T-helper 22 cell (primary cell): ENCODE data around the gene PHF11.

Experiments used
- DNase-seq: peaks from one replicate; pipeline ENCODE4 v3.0.0-alpha.2; 2020; ENCODE audit warnings: low read depth

Gene PHF11

DNA sequence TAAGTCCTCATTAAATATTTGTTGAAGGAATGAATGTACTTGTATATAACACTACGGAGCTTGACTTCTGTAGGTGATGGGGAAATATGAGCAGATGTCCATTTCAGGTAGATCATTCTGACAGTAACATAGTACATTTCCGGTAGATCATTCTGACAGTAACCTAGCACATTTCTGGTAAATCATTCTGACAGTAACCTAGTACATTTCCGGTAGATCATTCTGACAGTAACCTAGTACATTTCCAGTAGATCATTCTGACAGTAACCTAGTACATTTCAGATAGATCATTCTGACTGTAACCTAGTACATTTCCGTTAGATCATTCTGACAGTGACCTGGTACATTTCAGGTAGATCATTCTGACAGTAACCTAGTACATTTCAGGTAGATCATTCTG is 2.5 kb downstream of the PHF11 start:
- no peak for DNase-seq

DNA sequence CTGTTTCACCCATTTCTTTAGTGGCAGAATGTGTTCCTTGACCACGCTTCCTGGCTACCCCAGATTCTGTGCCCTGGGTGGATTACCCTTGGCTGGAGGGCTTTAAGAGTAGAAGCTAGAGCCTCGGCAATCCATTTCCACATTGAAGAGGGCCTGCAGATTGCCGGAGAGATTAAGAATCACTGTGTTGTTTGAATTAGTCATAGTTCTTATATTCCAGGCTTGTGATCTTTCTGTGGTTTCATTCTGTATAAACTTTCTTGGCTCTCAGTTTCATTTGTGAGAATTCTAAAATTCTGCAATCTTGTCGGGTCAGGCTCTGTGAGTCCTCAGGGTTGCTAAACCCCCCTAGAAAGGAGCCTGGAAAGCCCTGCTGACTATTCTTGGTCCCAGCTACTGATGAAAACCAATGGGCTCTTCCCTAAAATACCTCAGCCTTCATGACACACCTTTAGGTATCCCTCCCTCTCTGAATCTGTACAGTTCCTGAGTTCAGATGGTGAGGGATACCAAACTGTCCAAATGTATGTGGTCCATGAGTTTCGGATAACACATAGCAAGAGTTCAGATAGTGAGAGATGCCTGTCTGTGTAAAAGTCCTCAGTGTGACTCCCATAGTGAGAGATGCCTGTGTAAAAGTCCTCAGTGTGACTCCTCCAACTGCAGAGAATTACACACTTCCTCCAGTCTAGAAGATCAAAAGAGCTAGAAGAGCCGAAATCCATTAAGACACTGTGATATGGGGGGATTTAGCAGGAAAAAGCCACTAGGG is 4.3 kb downstream of the PHF11 start:
- no peak for DNase-seq

DNA sequence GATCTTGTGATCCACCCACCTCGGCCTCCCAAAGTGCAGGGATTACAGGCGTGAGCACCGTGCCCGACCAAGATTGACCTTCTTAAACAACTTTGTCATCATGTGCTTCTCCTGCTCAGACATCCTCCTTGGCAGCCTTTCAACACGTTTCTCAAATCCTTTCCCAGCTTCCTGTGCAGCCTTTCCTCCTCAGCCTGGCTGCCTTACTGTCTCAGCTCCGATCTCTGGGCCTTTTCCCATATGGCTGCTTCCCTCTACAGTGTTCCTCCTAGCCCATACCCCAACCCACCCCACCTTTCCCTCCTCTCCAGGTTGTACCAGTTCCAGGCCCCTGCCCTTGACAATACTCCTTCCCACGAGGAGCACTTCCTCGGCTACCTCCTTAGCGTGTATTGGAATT is 7.2 kb downstream of the PHF11 start:
- DNase-seq, result no peak

DNA sequence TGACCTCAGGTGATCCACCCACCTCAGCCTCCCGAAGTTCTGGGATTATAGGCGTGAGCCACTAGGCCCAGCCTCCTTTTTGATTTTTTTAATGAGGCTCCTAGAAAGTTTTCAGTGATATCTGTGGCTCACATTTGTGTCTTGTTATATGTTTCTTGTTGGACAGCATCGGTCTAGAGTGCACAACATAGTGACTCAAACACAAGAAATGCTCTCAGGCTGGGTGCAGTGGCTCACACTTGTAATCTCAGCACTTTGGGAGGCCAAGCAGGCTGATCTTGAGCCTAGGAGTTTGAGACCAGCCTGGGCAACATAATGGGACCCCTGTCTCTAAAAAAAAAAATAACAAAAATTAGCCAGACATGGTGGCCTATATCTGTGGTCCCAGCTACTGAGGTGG is 8.2 kb downstream of the PHF11 start:
- no peak for DNase-seq

DNA sequence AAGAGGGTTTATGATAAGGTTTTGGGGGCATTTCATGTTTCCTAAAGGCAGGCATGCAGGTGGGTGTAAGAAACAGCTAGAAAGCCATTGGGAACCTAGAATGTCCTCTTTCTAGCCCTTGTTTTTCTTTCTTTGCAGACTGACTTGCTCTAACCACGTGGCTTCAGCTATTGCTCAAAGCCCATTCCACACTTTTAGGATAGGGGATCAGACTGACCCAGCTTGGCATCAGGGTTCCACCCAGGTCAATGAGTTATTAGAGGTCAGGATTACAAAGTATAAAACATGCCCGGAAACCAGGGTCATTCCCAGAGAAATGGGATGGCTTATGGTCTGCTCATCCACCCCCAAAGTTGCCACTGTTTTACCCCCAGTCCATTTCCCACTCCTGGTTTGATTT is 16.8 kb downstream of the PHF11 start:
- no peak for DNase-seq

DNA sequence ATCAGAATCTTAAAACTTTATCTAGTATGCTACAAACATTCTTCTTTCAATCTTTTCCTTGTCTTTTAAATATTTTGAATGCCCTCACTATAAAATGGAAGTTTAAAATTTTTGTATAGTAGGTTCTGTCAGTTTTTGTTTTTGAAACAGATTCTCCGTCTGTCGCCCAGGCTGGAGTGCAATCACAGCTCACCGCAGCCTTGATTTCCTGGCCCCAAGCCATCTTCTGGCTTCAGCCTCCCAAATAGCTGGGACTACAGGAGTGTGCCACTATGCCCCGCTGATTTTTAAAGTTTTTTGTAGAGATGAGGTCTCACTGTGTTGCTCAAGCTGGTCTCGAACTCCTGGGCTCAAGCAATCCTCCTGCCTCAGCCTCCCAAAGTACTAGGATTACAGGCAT is 20.7 kb downstream of the PHF11 start:
- no peak for DNase-seq

DNA sequence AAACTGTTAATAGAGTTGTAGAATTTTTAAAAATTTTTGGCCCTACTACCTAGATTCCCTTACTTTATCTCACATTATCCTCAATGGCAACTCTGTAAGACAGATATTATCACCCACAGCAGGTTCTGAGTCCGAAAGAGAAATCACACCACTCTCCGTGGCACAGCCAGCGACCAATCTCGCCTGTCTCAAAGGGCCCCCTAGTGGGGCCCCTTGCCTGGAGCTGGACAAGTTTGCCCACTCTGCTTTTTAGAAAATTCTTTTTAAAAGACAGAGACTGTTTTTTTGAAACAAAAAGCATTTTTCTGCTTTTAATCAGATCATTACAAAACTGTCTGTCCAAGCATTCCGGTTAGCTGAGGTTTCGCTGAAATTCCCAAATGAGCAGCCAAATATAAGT is 21.7 kb downstream of the PHF11 start:
- DNase-seq, result no peak

DNA sequence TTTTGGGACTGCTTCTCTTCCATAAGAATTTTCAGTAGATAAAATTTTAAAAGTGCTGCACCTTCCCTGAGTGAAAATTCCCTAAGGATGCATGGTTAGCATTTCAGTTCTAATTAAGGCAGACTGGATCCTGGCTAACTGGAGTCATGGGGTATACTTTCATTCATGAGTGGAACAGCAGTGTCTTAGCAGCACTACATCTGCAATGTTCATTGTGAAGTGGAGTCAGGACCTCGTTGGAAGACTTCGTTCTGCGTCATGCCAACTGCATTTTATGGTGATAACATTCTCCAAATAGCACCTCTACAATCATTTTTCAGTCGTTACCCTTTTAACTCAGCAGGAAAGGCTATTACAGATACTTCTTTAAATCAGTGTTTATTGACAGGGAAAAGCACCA is 25.5 kb downstream of the PHF11 start:
- DNase-seq, result no peak

DNA sequence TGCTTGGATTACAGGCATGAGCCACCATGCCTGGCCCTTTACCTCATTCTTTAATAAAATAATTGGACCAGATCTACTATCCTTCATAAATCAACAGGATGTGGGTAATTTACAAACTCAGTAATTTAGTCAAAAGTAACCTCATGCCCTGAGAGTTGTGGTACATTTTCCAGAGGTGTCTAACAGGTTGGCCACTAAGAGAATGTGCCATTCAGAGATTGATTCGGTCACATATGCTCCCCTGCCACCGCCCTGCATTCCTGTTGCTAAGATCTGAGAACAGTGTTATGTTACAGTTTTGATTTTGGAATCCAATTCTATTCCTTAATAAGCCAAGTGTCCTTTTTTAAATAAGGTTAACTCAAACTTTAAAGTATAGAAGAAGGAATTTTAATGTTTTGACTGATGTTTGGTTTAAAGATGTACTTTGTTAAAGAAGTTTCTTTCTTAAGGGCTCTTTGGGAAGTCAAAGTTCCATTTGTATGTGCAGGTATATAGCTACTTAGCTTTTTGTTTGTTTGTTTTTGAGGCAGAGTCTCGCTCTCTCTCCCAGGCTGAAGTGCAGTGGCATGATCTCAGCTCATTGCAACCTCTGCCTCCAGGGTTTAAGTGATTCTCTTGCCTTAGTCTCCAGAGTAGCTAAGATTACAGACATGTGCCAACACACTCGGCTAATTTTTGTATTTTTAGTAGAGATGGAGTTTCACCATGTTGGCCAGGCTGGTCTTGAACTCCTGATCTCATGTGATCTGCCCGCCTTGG is 29.2 kb downstream of the PHF11 start:
- no peak for DNase-seq

DNA sequence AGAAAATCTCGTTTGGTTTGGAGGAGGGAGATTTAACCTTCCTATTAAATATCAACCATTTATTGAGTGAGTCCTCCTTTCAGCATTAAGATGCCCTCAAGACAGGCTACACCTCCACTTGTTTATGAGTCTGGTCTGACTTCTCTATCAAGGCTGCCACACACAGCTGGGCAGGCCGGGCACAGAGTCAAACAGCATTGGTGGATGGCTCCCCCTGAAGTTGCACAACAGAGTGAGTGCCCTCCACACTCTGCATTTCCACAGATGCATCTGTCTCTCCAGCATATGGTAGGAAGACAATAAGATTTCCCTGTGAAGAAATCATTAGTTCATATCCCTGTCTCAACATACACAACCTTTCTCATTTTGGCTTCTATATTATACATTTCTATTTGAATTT is 31.4 kb downstream of the PHF11 start:
- DNase-seq, result no peak

DNA sequence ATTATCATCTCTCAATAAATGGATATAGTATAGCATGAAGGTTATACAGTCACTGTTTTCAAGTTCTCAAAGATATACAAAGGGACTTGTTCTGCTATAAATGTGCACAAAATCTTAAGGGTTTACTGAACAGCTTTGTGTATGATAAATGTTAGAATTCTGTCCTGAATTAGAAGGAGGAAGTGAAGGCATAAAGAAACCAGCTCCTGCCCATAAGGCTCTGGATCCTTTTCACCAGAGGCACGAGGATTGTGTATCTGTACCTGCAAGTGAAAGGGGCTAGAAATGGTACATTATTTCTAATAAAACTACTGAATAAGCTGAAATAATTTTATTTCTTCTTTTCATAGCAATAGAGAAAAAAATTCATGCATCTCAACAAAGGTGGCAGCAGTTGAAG is 32.4 kb downstream of the PHF11 start:
- DNase-seq, result no peak

DNA sequence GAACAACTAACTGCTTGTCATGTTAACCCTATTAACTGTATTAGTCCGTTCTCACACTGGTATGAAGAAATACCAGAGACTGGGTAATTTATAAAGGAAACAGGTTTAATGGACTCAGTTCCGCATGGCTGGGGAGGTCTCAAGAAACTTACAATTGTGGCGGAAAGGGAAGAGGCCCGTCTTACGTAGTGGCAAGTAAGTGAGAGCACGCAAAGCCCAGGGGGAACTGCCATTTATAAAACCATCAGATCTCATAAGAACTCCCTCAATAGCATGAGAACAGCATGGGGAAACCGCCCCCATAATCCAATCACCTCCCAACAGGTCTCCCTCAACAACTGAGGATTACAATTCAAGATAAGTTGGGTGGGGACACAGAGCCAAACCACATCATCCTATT is 34.7 kb downstream of the PHF11 start:
- no peak for DNase-seq

DNA sequence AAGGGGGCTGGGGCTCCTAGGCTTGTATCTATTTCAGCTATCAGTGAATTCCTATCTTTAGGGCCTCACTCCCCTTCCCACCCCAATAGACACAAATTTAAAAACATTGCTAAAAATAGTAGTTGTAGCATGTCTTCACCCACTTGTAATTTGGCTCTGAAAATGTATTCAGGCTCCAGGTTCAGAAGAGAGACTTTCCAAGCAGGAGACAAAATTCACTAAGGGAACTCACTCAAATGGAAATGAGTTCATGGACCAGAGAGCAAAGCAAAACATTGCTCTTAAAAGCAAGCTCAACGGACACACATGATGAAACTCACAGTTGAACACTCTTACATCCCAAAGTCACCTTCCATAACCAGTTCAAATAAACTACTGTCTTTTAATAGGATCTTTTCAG is 36.8 kb downstream of the PHF11 start:
- no peak for DNase-seq

DNA sequence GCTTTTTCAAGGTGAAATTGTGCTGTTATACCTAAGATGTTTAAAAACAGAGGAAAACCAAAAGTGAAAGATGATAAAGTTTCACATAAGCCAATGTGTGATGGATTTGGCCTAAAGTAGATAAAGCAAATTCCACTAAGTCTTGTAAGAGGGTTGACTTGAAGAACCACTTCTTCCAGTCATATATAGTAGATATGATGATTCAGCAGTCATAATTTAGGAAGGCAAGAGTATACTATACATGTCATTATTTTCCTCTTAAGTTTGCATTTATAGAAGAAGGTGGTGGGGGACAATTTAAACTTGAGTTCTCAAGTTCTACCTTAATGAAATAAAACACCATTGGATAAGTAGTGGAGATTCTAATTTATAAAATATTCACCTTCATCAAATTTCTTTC is 37.3 kb downstream of the PHF11 start:
- DNase-seq, result no peak

DNA sequence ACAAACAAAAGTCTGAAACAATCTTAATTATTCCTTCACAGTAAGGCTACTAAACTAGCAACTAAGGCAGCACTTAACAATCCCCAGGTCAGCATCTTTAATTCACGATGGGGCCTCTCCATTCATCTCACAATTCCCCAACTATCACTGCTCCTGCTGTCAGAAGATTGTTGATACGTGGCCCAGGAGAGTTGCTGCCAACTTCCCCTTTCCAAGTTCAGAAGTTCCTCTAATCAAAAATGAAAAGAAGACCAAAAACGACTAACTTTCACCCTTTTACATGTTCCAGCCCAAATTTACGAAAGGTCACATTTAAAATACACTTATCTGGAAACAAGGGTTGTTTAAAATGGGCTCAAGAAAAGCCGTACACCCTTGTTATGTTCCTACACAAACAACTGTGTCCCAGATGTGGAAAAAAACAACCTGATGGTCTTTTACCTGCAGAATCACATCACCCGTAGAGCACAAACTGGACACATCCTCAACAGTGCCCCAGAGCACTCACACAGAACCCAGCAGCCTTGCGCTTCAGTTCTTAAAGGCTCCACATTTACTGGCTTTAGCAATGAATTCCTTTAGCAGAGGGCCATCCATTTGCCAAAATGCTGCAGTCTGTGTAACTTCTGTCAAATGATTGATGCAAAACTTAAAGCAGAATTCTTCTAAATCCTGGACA is 38.0 kb downstream of the PHF11 start:
- no peak for DNase-seq

DNA sequence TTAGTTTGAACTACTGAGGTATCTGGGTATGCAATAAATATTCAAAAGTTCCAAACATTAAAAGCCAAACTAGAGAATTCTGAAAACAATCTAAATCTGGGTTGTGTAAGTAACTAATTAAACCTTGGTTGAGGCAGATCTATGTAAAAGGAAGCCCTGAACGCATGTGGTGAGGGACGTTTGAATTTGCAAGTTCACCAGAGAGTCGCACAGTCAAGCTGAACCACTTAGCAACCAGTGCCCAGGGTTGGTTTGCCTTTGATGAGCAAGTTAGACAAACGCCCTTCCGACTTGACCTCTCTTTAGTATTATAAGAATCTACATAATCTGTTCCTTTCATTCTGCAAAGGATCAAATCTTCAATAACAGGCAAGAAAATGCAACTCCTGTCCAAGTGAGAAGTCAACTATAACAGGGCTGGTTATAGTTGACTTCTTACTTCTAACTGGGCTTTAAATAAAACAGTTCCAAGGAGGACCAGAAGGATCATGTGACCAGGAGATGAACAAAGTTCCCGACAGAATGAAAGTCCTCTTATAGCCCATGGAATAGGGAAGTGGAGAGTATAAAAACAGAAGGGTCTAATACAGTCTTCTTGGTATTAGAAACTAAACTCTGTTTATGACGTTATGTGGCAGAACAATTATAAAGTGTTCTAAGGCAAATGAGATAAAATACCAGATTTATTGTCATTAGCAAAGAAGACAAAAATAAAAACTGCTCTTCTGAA is 40.6 kb downstream of the PHF11 start:
- DNase-seq, result no peak

DNA sequence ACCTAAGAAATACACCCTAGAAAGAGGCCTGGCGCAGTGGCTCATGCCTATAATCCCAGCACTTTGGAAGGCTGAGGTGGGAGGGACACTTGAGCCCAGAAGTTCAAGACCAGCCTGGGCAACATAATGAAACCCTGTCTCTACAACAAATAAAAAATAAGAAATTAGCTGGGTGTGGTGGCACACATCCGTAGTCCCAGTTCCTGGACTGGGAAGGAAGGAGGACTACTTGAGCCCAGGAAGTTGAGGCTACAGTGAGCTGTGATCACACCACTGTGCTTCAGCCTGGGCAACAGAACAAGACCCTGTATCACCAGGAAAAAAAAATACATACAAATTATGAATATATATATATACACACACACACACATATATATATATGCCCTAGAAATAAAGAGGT is 42.7 kb downstream of the PHF11 start:
- DNase-seq, result no peak

DNA sequence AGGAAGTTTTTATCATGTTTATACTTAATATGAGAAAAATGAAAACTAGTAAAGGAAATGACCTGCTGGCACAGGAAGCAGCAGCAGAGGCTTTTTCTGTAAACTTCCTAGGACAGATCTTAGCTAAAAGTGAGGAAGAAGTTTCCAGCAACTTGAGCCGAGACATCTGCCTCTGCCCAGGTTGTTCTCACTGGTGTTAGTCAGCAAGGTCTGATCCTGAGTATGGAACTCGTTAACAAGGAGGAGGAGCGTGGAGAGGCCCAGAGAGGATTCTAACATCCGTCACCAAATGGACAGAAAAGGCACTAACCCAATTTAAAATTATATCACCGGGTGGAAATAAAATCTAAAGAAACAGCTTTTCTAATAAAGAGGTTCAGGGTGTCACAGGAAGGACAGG is 43.6 kb downstream of the PHF11 start:
- DNase-seq, result no peak

DNA sequence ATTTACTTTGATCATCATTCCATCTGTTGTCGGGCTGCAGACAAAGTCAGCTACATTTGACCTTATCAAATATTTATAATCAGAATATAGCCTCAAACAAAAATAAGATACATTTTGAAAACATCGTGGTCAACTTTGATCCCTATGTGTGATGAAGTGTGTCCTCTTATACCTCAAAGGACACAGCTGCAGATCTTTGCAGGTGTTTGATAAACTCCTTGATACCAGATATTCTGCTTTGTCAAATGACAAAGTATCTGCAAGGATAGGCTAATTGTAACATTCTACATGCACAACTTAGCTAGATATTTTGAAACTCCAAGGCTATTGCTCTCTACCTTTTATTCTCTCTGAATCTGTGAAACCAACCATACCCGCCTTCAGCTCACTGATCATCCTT is 44.0 kb downstream of the PHF11 start:
- DNase-seq, result no peak

DNA sequence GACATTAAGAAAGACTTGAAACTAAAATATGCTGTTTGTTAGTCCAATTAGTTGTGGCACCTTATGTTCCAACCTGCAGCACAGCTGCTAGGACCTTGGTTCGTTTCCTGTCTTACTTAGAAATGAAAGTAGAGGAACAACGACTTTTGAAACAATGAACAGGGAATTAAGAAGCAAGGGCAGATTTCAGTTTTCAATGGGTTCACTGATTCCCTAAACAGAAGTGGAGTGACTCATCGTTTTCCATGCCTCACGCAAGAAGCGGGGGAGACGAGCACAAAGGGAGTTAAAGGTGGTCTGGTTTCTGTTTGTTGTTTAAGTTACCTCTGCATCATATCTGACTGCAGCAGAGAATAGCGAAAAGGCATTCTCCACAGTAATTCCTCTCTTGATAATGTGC is 44.8 kb downstream of the PHF11 start:
- no peak for DNase-seq

DNA sequence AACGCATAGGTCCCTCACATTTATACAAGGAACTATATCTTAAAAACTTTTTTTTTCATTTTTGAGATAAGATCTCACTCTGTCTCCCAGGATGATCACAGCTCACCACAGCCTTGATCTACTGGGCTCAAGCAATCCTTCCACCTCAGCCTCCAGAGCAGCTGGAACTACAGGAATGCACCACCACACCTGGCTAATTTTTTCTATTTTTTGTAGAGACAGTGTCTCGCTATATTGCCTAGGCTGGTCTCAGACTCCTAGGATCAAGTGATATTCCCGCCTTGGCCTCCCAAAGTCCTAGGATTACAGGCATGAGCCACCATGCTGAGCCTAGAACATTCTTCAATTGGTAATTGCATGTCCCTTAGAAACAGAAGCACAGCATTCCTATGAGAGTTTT is 47.9 kb downstream of the PHF11 start:
- DNase-seq, result no peak

DNA sequence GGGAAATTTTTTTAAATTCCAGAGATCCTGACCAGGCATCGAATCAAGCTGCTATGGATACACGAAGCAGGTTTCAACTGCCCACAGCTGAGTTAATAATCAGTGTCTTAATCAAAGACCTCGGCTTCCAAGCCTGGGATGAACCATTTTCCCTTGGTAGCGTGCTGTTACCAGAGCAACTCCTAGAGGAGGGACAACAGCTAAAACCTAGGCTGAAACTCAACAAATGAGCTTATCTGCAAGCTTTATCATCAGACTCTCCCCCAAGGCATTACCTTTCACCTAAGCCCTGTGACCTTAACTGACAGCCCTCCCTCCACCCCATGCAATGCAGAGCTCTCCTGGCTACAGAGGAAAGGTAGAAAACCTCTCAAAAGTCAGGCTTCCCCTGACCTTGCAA is 49.9 kb downstream of the PHF11 start:
- no peak for DNase-seq

DNA sequence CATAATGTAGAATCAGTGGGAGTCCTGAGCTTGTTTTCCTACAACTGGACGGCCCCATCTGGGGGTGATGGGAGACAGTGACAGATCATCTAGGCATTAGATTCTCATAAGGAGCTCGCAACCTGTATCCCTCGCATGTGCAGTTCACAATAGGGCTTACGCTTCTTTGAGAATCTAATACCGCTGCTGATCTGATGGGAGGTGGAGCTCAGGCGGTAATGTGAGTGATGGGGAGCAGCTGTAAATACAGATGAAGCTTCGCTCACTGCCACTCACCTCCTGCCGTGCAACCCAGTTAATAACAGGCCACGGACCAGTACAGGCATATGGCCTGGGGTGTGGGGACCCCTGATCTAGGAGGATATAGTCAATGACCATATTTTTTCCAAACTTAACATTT is 50.8 kb downstream of the PHF11 start:
- DNase-seq, result no peak
